Stimulated activated CD8-positive, alpha-beta memory T cell treated with anti-CD3 and anti-CD28 coated beads, Interleukin-4, amount 100 ng/mL, for 1 hour (primary cell): ENCODE measurements around the gene COL5A2.

Source experiments
- DNase-seq, 2 donors: peaks; one replicate each; pipeline ENCODE4 v3.0.0-alpha.2; 2020; ENCODE audit warnings: low read depth in 2 of 2, low spot score in 1 of 2

Gene COL5A2

DNA sequence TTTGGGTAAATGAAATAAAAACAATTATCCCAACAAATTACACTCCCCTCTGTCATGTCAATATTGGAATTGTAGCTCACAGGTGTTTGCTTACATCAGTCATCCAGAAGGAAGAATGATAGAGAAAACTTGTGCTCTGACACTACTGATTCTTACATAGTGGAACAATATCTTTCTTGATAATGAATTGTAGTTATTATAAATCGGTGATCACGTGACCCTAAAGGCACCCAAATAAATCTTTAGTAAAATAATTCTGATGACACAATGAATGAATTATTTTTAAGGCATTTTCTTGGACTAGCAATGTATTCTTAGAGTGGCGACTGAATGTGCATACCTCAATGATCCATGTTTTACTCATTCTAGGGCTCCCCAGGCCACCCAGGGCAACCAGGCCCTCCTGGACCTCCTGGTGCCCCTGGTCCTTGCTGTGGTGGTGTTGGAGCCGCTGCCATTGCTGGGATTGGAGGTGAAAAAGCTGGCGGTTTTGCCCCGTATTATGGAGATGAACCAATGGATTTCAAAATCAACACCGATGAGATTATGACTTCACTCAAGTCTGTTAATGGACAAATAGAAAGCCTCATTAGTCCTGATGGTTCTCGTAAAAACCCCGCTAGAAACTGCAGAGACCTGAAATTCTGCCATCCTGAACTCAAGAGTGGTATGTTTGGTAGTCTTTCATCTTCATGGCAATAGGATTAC is 170.9 kb downstream of the COL5A2 start:
- DNase-seq = no peak

DNA sequence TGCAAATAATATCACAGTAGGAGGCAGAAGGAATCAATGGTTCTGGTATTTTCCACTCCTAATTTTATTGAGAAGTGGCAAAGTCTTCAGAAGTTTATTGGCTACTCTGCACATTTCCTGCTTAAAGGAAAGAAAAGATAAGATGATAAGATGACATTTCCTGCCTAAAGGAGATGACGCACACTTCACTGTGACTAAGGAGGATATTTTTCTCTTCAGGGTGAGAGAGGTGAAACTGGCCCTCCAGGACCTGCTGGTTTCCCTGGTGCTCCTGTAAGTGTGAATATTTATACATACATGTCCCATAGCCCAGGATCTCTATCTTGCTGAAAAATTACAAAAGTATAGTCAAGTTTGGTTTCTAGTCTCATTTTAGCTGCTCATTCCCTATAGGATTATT is 177.5 kb downstream of the COL5A2 start:
- DNase-seq = no peak

DNA sequence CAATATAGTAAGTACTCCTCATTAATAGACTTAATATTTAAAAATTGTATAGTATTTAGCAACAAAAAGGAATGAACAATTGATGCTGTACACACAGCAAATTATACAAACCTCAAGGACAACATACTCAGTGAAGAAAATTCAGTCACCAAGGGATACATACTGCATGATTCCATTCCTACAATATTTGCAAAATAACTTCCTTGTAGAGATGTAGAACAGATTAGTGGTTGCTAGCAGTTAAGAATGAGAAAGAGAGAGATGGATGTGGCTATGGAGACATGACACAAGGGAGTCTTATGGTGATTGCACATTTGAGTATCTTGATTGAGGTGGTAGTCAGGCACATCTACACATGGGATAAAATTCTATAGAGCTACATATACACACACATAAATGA is 179.3 kb downstream of the COL5A2 start:
- DNase-seq = no peak

DNA sequence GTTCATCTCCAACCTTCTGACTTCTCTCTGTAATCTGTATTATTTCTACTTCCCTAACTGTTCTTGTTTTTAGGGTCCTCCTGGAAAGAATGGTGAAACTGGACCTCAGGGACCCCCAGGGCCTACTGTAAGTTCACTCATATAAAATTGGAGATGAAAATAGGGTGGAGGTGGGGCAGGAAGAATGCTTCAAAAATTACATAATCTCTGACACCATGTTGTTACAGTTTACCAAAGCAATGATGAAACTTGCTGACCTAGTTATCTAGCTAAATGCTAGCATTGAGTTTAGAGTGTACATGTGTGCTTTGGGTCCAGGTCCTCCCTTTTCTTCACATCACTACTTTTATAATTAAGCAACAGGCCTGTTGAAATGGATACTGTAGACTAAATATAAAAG is 182.3 kb downstream of the COL5A2 start:
- no peak for DNase-seq

DNA sequence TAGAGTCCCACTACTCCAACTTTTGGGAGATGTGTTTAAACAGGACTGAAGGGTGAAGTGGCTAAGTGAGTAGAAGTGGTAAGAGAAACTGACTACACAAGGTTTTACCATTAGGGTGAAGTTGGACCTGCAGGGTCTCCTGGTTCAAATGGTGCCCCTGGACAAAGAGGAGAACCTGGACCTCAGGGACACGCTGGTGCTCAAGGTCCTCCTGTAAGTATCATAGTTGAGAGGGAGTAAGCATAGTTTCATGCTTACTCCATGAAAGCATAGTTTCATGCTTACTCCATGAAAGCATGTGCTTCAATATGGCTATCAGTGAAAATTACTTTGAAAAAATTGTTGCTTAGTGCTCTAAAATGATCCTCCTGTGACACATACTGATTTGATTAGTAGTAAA is 186.3 kb downstream of the COL5A2 start:
- no peak for DNase-seq

DNA sequence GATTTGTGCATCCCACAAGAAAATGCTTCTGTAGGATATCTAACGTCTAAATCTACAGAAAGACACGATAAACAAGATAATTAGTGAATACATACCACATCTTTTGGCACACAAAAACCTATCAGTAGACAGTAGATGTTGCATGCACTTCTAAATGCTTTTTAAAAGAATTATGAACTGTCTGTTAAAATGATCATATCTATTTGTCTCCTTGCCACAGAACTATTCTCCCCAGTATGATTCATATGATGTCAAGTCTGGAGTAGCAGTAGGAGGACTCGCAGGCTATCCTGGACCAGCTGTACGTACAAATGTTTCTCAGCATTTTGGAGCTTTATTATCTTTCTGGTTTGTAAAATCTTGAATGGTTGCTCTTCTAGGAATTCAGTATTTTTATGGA is 192.7 kb downstream of the COL5A2 start:
- DNase-seq = no peak

DNA sequence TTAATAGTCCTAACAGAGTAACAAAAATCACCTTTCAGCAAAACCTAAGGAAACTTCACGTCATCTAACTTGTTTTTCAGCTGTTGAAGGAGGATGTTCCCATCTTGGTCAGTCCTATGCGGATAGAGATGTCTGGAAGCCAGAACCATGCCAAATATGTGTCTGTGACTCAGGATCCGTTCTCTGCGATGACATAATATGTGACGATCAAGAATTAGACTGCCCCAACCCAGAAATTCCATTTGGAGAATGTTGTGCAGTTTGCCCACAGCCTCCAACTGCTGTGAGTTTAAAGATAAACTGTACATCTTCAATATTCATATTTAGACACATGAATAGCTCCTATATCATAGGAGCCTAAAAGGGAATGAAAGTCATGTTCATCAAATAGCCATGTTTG is 194.9 kb downstream of the COL5A2 start:
- no peak for DNase-seq

DNA sequence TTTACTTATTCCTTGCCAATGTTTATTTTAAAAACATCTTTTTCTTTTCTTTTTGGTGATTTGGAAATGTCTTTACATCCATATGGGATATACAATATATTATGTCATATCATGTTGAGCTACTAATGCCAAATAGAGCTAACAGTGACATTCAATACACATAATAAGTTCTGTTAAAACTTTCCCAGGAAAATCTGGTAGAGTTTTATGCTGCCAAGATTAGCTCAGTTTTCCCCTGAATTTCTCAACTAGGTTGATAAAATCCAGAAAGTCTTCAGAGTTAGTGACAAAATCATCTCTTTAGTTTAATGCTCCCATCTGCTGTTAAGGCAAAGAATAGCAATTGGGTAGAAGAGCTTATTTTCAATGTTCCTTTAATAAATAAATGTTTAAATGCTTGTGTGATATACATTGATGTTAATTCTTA is 195.5 kb downstream of the COL5A2 start:
- no peak for DNase-seq

DNA sequence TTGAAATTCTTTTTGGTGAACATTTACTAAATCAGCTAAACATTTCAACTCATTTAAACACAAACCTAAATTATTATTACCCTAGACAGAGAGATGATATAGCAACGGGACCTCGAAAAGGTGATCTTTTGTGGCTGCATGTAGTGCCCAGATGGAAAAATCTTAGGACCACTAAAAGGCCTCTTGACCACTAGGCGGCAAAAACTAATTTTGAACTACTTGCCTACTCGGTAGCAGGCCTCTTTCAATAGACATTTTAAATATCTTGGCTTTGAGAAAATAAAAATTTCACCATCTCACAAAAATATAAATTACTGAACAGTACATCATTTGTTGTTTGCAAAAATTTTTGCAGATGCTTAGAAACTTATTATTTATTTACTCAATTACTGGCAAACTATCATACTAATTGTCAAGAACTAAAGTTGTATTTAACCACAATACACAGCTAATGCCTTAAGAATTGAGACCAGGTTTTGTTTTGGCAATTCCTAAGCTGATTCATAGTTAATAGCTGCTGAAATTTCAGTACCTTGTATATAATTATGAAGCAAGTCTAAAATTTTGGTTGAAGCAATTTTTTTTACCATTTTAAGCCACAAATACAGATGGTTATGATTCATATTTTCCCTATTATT is 196.0 kb downstream of the COL5A2 start:
- no peak for DNase-seq
